OCI-LY3 (cell line): Measurements from ENCODE around the gene ADAM11.

Experiments
- H2AFZ ChIP-seq: fragments of 200-600, 300-600 bp; shearing (Covaris generic); 2 replicates; pipeline ENCODE4 v1.6.0; 2014; ENCODE audit warnings: antibody characterized with exemption, low read depth, low read length
- H3K27ac ChIP-seq: fragments of 200-600, 300-600 bp; sonication (generic); 2 replicates; pipeline ENCODE4 v1.5.1; 2014; ENCODE audit warnings: mild to moderate bottlenecking, low read length, moderate library complexity, mixed read lengths
- H3K27me3 ChIP-seq: fragments of 200-600, 300-600 bp; sonication (generic); 2 replicates; pipeline ENCODE4 v1.6.1; 2014; ENCODE audit warnings: low read depth, low read length, mixed read lengths
- H3K36me3 ChIP-seq: fragments of 200-600, 300-600 bp; sonication (generic); replicated peaks from 2 replicates; pipeline ENCODE3; 2014; ENCODE audit warnings: low read depth, low read length, mixed read lengths
- H3K4me1 ChIP-seq: fragments of 300-600, 200-600 bp; sonication (generic); 2 replicates; pipeline ENCODE4 v1.6.1; 2014; ENCODE audit warnings: low read length, mixed read lengths
- H3K4me2 ChIP-seq: fragments of 200-600, 300-600 bp; sonication (generic); 2 replicates; pipeline ENCODE4 v1.6.1; 2014; ENCODE audit warnings: low read length, mixed read lengths
- H3K4me3 ChIP-seq: fragments of 300-600, 200-600 bp; sonication (generic); 2 replicates; pipeline ENCODE4 v1.5.1; 2014; ENCODE audit warnings: antibody characterized with exemption, mild to moderate bottlenecking, low read length, moderate library complexity
- H3K79me2 ChIP-seq: fragments of 300-600, 200-600 bp; shearing (Covaris generic); 2 replicates; pipeline ENCODE4 v1.6.1; 2014; ENCODE audit warnings: mild to moderate bottlenecking, low read length, mixed read lengths
- H3K9ac ChIP-seq: fragments of 300-600, 200-600 bp; shearing (Covaris generic); 2 replicates; pipeline ENCODE4 v1.6.0; 2014; ENCODE audit warnings: mild to moderate bottlenecking, low read length, moderate library complexity
- H3K9me3 ChIP-seq: fragments of 200-600, 300-600 bp; shearing (Covaris generic); 2 replicates; pipeline ENCODE4 v1.6.1; 2014; ENCODE audit warnings: low read length, mixed read lengths; ENCODE audit not compliant: insufficient read depth
- H4K20me1 ChIP-seq: fragments of 200-600, 300-600 bp; sonication (generic); 2 replicates; pipeline ENCODE4 v1.6.1; 2016; ENCODE audit warnings: low read length, mixed read lengths; ENCODE audit not compliant: insufficient read depth
- CTCF ChIP-seq: fragments of 200-600, 300-600 bp; sonication (generic); IDR thresholded peaks from 2 replicates; pipeline ENCODE4 v1.5.1; 2014; ENCODE audit warnings: antibody characterized with exemption, low read length, low read depth
- EZH2phosphoT487 ChIP-seq: fragments of 200-600 bp; shearing (Covaris generic); IDR thresholded peaks from 2 replicates; pipeline ENCODE4 v1.6.1; 2018; ENCODE audit warnings: antibody characterized with exemption, mixed run types, low read depth

The ADAM11 gene

DNA sequence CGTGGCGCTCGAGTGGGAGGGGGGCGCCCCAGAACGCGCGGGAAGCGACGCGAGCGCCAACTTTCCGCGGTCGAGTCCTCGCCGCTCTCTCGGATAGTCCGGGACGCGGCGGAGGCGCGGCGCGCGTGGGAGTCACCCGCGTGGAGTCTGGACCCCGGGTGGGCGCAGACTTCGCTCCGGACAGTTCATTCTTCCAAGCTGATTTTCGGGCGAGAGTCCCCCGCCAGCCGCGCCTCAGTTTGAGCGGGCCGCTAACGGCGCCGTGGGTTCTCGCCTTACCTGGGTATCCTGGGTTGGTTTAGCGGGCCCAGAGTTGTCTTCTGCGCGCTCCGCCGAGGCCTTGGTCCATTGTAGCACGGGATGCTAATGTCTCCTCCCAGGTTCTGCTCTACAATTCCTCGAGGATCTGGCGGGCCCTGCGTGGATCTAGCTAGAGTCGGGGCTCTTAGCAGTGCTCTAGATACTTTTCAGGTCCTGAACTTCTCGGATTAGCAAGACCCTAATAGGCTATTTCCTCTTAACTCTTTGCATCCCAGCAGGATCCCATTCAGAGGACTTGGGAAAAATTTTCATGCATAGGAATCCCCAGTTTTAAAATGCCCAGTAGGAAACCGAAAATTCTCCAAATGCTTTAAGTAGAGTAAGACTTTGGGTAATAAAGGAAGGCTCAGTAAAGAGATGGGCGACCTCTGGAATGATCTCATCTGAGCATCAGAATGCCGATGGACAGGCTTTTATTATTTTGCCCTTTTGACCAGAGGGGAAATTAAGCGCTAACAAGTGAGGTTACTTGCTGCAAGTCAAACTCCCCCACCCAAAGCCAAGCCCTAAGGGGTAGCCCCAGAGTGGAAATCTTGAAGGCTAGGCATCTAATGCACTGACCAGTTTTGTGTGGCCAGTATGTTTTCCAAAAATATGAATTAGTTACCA, 71.8 kb downstream of the ADAM11 start:
- H3K4me3 ChIP-seq = peak overlapping the region; percentile 90
- peak overlapping the region; percentile 78 for H3K4me2 ChIP-seq
- H3K9me3 ChIP-seq = no peaks in the 10 kb centered on the region
- H3K9ac ChIP-seq = peak overlapping the region; percentile 82
- no peak overlapping the region for H3K27ac ChIP-seq
- H3K4me1 ChIP-seq = peaks cover 11% of the 10 kb centered on the region
- no peaks in the 10 kb centered on the region for H3K36me3 ChIP-seq
- peaks cover 40% of the 10 kb centered on the region for H3K79me2 ChIP-seq
- no peak for TF ChIP-seq EZH2phosphoT487
- no peak for TF ChIP-seq CTCF
- H3K27me3 ChIP-seq = 0 out of 2 replicates have a peak, but pooled peaks cover 3% of the 10 kb centered on the region
- H4K20me1 ChIP-seq = peaks cover 13% of the 10 kb centered on the region; the same call in 1 of the 2 replicates
- H2AFZ ChIP-seq = peak overlapping the region; percentile 81

DNA sequence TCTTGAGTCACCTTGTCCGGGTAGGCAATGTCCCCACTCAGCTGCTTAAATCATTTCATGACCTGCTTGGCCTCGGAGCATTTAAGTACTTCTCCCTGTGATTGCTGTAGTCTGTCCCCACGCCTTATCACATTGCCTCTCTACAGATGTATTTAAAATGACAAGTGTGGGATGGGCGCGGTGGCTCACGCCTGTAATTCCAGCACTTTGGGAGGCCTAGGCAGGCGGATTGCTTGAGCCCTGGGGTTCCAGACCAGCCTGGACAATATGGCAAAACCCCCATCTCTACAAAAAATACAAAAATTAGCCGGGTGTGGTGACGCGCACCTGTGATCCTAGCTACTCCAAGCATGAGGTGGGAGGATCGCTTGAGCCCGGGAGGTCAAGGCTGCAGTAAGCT, 72.6 kb downstream of the ADAM11 start:
- Histone ChIP-seq H4K20me1 (0 out of 2 replicates have a peak, but pooled peaks cover 13% of the 10 kb centered on the region), H3K36me3 (no peaks in the 10 kb centered on the region), H3K4me1 (peaks cover 11% of the 10 kb centered on the region), H3K27me3 (0 out of 2 replicates have a peak, but pooled peaks cover 3% of the 10 kb centered on the region), H3K27ac (no peak overlapping the region), H3K9me3 (no peaks in the 10 kb centered on the region), H3K9ac (no peak overlapping the region), H3K79me2 (peaks cover 33% of the 10 kb centered on the region), H3K4me3 (no peak overlapping the region), H2AFZ (no peak overlapping the region), H3K4me2 (no peak overlapping the region)
- TF ChIP-seq EZH2phosphoT487 (no peak), CTCF (no peak)
